H9 (cell line): Measurements from ENCODE around the gene MAOA. TPM values are rescaled to one million over a fixed set of nuclear protein-coding genes. Genes with fewer than 3 reads are reported as not detected.

Source experiments
- DNase-seq: peaks from one replicate; pipeline ENCODE4 v3.0.0-alpha.2; 2017
- H2AFZ ChIP-seq: one replicate; pipeline ENCODE4 v1.6.1; 2013; ENCODE audit warnings: mild to moderate bottlenecking, low read length, control low read depth, moderate library complexity
- H2AK5ac ChIP-seq: 2 replicates; pipeline ENCODE4 v1.6.1; 2013; ENCODE audit warnings: low read length, control low read depth, mixed read lengths; ENCODE audit not compliant: insufficient read length
- H2BK120ac ChIP-seq: one replicate; pipeline ENCODE4 v1.6.1; 2013; ENCODE audit warnings: low read depth, mild to moderate bottlenecking, low read length, control low read depth, inconsistent platforms; ENCODE audit not compliant: poor library complexity, severe bottlenecking
- H2BK12ac ChIP-seq: 2 replicates; pipeline ENCODE4 v1.6.1; 2013; ENCODE audit warnings: low read length, control low read depth, mixed read lengths, low read depth; ENCODE audit not compliant: insufficient read length
- H2BK15ac ChIP-seq: 2 replicates; pipeline ENCODE4 v1.6.1; 2013; ENCODE audit warnings: low read depth, low read length, control low read depth
- H2BK20ac ChIP-seq: one replicate; pipeline ENCODE4 v1.6.1; 2013; ENCODE audit warnings: low read depth, mild to moderate bottlenecking, low read length, control low read depth, inconsistent platforms; ENCODE audit not compliant: poor library complexity, severe bottlenecking
- H2BK5ac ChIP-seq: 2 replicates; pipeline ENCODE4 v1.6.1; 2013; ENCODE audit warnings: low read length, control low read depth, mixed read lengths; ENCODE audit not compliant: insufficient read length
- H3K14ac ChIP-seq: 2 replicates; pipeline ENCODE4 v1.6.1; 2013; ENCODE audit warnings: low read length, control low read depth; ENCODE audit not compliant: insufficient read depth
- H3K18ac ChIP-seq: 2 replicates; pipeline ENCODE4 v1.6.1; 2013; ENCODE audit warnings: low read depth, mild to moderate bottlenecking, mixed read lengths, low read length, control low read depth; ENCODE audit not compliant: insufficient read length
- H3K23ac ChIP-seq: 2 replicates; pipeline ENCODE4 v1.6.1; 2013; ENCODE audit warnings: low read length, control low read depth, mixed read lengths, low read depth; ENCODE audit not compliant: insufficient read length
- H3K23me2 ChIP-seq: 2 replicates; pipeline ENCODE4 v1.6.1; 2013; ENCODE audit warnings: low read depth, mild to moderate bottlenecking, mixed read lengths, low read length, control low read depth; ENCODE audit not compliant: insufficient read length, poor library complexity, severe bottlenecking
- H3K27ac ChIP-seq: 2 replicates; pipeline ENCODE4 v1.5.1; 2013; ENCODE audit warnings: low read length, control low read depth, mixed read lengths, low read depth; ENCODE audit not compliant: insufficient read length
- H3K27me3 ChIP-seq: 2 replicates; pipeline ENCODE4 v1.6.1; 2013; ENCODE audit warnings: low read length, control low read depth, inconsistent platforms; ENCODE audit not compliant: insufficient read depth
- H3K4ac ChIP-seq: 2 replicates; pipeline ENCODE4 v1.6.1; 2013; ENCODE audit warnings: low read depth, mild to moderate bottlenecking, control low read depth, inconsistent platforms, low read length, moderate library complexity
- H3K4me1 ChIP-seq: 2 replicates; pipeline ENCODE4 v1.6.1; 2013; ENCODE audit warnings: low read length, control low read depth, inconsistent platforms; ENCODE audit not compliant: insufficient read depth
- H3K4me2 ChIP-seq: 2 replicates; pipeline ENCODE4 v1.6.1; 2013; ENCODE audit warnings: low read length, control low read depth, mixed read lengths; ENCODE audit not compliant: insufficient read length, insufficient read depth
- H3K56ac ChIP-seq: 2 replicates; pipeline ENCODE4 v1.6.1; 2013; ENCODE audit warnings: low read depth, mild to moderate bottlenecking, mixed read lengths, low read length, control low read depth; ENCODE audit not compliant: insufficient read length
- H3K79me1 ChIP-seq: 2 replicates; pipeline ENCODE4 v1.6.1; 2013; ENCODE audit warnings: low read depth, mild to moderate bottlenecking, moderate library complexity, low read length, control low read depth, inconsistent platforms; ENCODE audit not compliant: insufficient read depth, poor library complexity, severe bottlenecking
- H3K79me2 ChIP-seq: 2 replicates; pipeline ENCODE4 v1.6.1; 2013; ENCODE audit warnings: low read length, control low read depth, inconsistent platforms; ENCODE audit not compliant: insufficient read depth
- H3K9ac ChIP-seq: 2 replicates; pipeline ENCODE4 v1.6.1; 2013; ENCODE audit warnings: low read length, control low read depth, mixed read lengths; ENCODE audit not compliant: insufficient read length; ENCODE audit errors: extremely low read depth
- H3K9me3 ChIP-seq: one replicate; pipeline ENCODE4 v1.6.1; 2013; ENCODE audit warnings: low read depth, low read length, inconsistent platforms; ENCODE audit not compliant: control insufficient read depth
- H3T11ph ChIP-seq: one replicate; pipeline ENCODE4 v1.6.1; 2013; ENCODE audit warnings: mild to moderate bottlenecking, low read length, control low read depth, inconsistent platforms
- H4K20me1 ChIP-seq: one replicate; pipeline ENCODE4 v1.6.1; 2013; ENCODE audit not compliant: control insufficient read depth, insufficient read length, insufficient read depth
- H4K5ac ChIP-seq: 2 replicates; pipeline ENCODE4 v1.6.1; 2013; ENCODE audit warnings: low read depth, mild to moderate bottlenecking, mixed read lengths, low read length, control low read depth; ENCODE audit not compliant: insufficient read length
- H4K8ac ChIP-seq: replicated peaks from 2 replicates; pipeline ENCODE4 v1.6.1; 2013; ENCODE audit warnings: low read length, control low read depth, mixed read lengths, low read depth; ENCODE audit not compliant: insufficient read length
- H4K91ac ChIP-seq: 2 replicates; pipeline ENCODE4 v1.6.1; 2013; ENCODE audit warnings: low read depth, mild to moderate bottlenecking, moderate library complexity, mixed read lengths, low read length, control low read depth; ENCODE audit not compliant: insufficient read length
- H3K27ac Mint-ChIP-seq, 3 experiments: 2 replicates in 2 of 3; 3 replicates in 1 of 3; pipeline ENCODE4 v1.8.0; 2020 to 2021; ENCODE audit warnings: mixed read lengths in 3 of 3, mild to moderate bottlenecking in 1 of 3, moderate library complexity in 1 of 3
- H3K27me3 Mint-ChIP-seq: 2 replicates; pipeline ENCODE4 v1.8.0; 2021; ENCODE audit warnings: low read depth, mild to moderate bottlenecking, moderate library complexity, mixed read lengths
- H3K36me3 Mint-ChIP-seq, 3 experiments: 2 replicates in 2 of 3; 3 replicates in 1 of 3; pipeline ENCODE4 v1.8.0; 2020 to 2021; ENCODE audit warnings: low read depth in 3 of 3, mixed read lengths in 3 of 3; ENCODE audit not compliant: insufficient read depth in 1 of 3
- H3K4me1 Mint-ChIP-seq, 2 experiments: 2 replicates each; pipeline ENCODE4 v1.8.0; 2020; ENCODE audit warnings: mixed read lengths in 2 of 2
- H3K4me3 Mint-ChIP-seq, 2 experiments: 2 replicates in 1 of 2; 3 replicates in 1 of 2; pipeline ENCODE4 v1.8.0; 2020 to 2021; ENCODE audit warnings: mild to moderate bottlenecking in 2 of 2, mixed read lengths in 2 of 2, moderate library complexity in 1 of 2
- H3K9me3 Mint-ChIP-seq, 2 experiments: 2 replicates in 1 of 2; 3 replicates in 1 of 2; pipeline ENCODE4 v1.8.0; 2020; ENCODE audit warnings: mild to moderate bottlenecking in 2 of 2, mixed read lengths in 2 of 2, moderate library complexity in 1 of 2
- CTCF ChIP-seq: fragments of 200-600 bp; sonication (generic); conservative IDR thresholded peaks from 3 replicates; pipeline ENCODE4 v1.8.0; 2021; ENCODE audit warnings: antibody characterized with exemption, mild to moderate bottlenecking
- WGBS: extraction: QIAGEN DNeasy Blood & Tissue Kit; methylation state at CpG from one replicate; pipeline ENCODE4 v1.1.7; 2013; ENCODE audit warnings: missing lambda C conversion rate, low lambda C conversion rate, mixed read lengths; ENCODE audit not compliant: insufficient read length; ENCODE audit errors: extremely low coverage; 5-methylcytosine and 5-hydroxymethylcytosine counted together
- total RNA-seq: library from RNA; stranded (reverse); gene quantifications from 2 replicates; pipeline ENCODE4 v1.2.1, GENCODE V29; 2021

MAOA gene
- total RNA-seq, 1 experiment from 2014 or later, result 0.28 TPM

- H3K27me3 Mint-ChIP-seq, result no peaks in the 10 kb centered on the region; the same call in 1 of the 2 replicates
- H3K4me1 Mint-ChIP-seq, result peaks cover 18 to 25% of the 10 kb centered on the region in 2 experiments
- H3K18ac ChIP-seq, result no peak overlapping the region
- H3K23me2 ChIP-seq, result no peaks in the 10 kb centered on the region
- no peak overlapping the region for H3K14ac ChIP-seq
- no peak overlapping the region for H3T11ph ChIP-seq
- H2BK120ac ChIP-seq, result no peak overlapping the region
- H3K56ac ChIP-seq, result no peak overlapping the region
- H3K27ac Mint-ChIP-seq, result no peak overlapping the region
- no peak overlapping the region for H3K27ac ChIP-seq
- no CpG with 5 or more reads among the region's 1 CpG for WGBS
- no peak for TF ChIP-seq CTCF
- no peak overlapping the region for H2BK15ac ChIP-seq
- no peaks in the 10 kb centered on the region for H3K9me3 ChIP-seq
- no peak overlapping the region for H3K4me3 Mint-ChIP-seq
- no peak overlapping the region for H4K5ac ChIP-seq
- no peak for DNase-seq
- no peaks in the 10 kb centered on the region for H3K79me2 ChIP-seq
- H2AFZ ChIP-seq, result no peak overlapping the region
- H4K91ac ChIP-seq, result no peak overlapping the region
- no peak overlapping the region for H3K4ac ChIP-seq
- no peaks in the 10 kb centered on the region for H4K20me1 ChIP-seq
- peaks cover 6 to 14% (median 8%) of the 10 kb centered on the region in 3 experiments for H3K36me3 Mint-ChIP-seq
- no peak overlapping the region for H3K23ac ChIP-seq
- H4K8ac ChIP-seq, result no peak overlapping the region
- no peaks in the 10 kb centered on the region for H3K27me3 ChIP-seq
- no peak overlapping the region for H3K4me2 ChIP-seq
- peaks cover 4% of the 10 kb centered on the region; the same call in 1 of the 2 replicates for H3K4me1 ChIP-seq
- no peak overlapping the region for H3K9ac ChIP-seq
- H3K79me1 ChIP-seq, result no peaks in the 10 kb centered on the region
- peaks cover 25 to 63% of the 10 kb centered on the region in 2 experiments for H3K9me3 Mint-ChIP-seq
- H2BK20ac ChIP-seq, result no peak overlapping the region
- no peak overlapping the region for H2AK5ac ChIP-seq
- H2BK5ac ChIP-seq, result no peak overlapping the region
- H2BK12ac ChIP-seq, result no peak overlapping the region
These were observed 28.4 kb upstream of the MAOA start for GRCh38 chrX:43627669-43628068.
